GM12891 (cell line): ENCODE data around the gene DESI1. TPM values are rescaled to one million over a fixed set of nuclear protein-coding genes. Genes with fewer than 3 reads are reported as not detected.
"Not testable (repeated sequence)": the region's sequence is repeated elsewhere in the genome, so short reads cannot be mapped to it uniquely, and the experiment has no call there.

Experiments
- DNase-seq: peaks from one replicate; pipeline ENCODE4 v3.0.0; 2011; ENCODE audit warnings: low spot score; ENCODE audit not compliant: insufficient read length
- FAIRE-seq: peaks from 2 replicates; lab custom pipeline; 2011; peaks lifted over from hg19 to GRCh38; lab: Jason Lieb, UNC
- PAX5 ChIP-seq: IDR thresholded peaks from 2 replicates; pipeline ENCODE4 v1.6.1; 2011; ENCODE audit warnings: low read length, moderate library complexity, mild to moderate bottlenecking; ENCODE audit not compliant: insufficient read depth, severe bottlenecking
- POLR2A ChIP-seq: IDR thresholded peaks from 2 replicates; pipeline ENCODE4 v1.6.1; 2011; ENCODE audit warnings: low read depth, low read length, control low read depth
- POLR2AphosphoS5 ChIP-seq: IDR thresholded peaks from 2 replicates; pipeline ENCODE4 v1.6.1; 2011; ENCODE audit warnings: low read depth, low read length, control low read depth
- POU2F2 ChIP-seq: IDR thresholded peaks from 2 replicates; pipeline ENCODE4 v1.6.1; 2011; ENCODE audit warnings: low read depth, mild to moderate bottlenecking, control low read depth, low read length, moderate library complexity
- SPI1 ChIP-seq: IDR thresholded peaks from 2 replicates; pipeline ENCODE4 v1.6.1; 2011; ENCODE audit warnings: low read depth, low read length, control low read depth
- TAF1 ChIP-seq: IDR thresholded peaks from 2 replicates; pipeline ENCODE4 v1.6.1; 2011; ENCODE audit warnings: low read depth, low read length, control low read depth
- polyA plus RNA-seq: library from polyadenylated mRNA; unstranded; fragments of >200 nt; gene quantifications from one replicate; pipeline ENCODE4 v1.2.1, GENCODE V29; 2012; ENCODE audit warnings: low read depth, missing spikeins, inconsistent platforms; ENCODE audit not compliant: missing spikeins

The DESI1 gene
- polyA plus RNA-seq, result 27.3 TPM

DNA sequence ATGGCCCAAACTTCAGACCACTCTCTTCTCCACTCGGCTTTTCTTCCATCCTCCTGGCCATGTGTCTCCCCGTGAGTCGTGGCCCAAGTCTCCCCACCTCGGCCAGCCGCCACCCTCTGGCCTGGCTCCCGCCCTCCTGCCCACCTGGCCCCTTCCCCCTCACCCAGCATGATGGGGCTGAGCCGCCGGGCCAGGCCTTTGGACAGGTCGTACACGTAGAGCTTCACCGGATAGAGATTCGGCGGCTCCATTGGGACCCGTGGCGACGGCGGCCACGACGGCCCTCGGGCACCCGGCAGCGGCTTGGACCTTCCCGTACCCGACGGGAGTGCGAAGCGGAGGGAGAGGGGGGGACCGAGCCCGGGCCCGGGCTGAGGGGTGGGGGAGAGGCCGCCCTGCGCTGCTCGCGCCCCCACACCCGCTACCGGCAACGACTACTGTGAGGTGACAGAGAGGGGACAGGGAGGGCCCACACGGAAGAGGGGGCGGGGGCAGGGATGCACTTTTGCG, at the start of gene DESI1:
DESI1 (minus strand) TSS at position 455 of the 510 bp plus-strand sequence; CDS start at position 251, 204 bp downstream.
- DNase-seq (peak; percentile 32), FAIRE-seq (no peak)
- TF ChIP-seq SPI1, result no peak
- TF ChIP-seq POLR2AphosphoS5, result peak; percentile 93
- TF ChIP-seq POLR2A, result peak; percentile 86
- no peak for TF ChIP-seq PAX5
- TF ChIP-seq TAF1, result peak; percentile 89

DNA sequence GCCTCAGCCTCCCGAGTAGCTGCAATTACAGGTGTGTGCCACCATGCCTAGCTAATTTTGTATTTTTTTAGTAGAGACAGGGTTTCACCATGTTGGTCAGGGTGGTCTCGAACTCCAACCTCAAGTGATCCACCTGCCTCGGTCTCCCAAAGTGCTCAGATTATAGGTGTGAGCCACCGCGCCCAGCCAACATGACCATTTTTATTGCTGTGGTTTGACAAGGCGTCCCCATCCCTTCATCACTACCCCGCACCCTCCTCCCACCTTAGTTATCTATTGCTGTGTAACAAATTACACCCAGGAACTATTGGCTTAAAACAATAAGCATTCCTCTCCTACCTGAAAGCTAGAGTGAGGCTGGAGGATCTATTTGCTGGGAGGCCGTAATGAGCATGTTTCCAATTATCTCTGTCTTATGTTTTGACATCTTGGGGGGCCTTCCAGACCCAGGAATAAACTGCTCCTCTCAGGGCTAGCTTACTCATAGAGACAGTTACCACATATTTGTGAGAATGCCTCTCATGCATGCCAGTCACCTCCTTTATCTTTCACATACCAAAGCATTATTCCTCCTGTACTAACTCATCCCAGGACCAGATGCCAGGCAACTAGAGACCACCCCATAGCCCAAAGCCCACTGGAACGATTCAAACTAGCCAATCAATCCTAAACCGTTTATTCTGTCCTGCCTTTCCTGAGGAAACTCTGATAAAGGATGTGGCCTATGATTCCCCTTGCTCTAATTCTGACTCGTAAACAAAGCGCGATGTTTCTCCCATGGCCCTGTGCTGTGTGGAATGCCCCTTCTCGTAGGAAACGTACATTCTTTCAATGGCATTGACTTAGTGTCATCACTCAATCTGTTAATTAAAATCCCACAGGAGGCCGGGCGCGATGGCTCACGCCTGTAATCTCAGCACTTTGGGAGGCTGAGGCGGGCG, 48.4 kb upstream of the DESI1 start:
- FAIRE-seq (no peak), DNase-seq (no peak)
- TF ChIP-seq TAF1 (no peak), POLR2AphosphoS5 (no peak)

DNA sequence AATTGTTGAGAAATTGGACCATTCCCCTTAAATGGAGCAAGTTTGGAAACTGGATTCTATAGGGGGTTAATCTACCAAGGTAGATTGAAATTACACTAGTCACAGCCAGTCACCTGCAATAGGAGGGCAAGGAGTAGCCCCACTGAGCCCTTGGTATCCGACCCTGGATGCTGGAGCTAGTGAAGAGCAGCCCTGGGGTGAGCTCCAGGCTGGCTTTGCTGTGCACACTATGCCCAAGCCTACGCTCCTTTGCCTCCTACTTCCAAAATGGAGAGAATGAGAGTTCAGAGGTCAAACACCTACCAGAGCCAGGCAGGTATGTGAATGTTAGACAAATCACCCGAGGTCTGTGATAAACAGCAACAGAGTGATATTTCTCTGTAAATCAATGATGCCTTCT, 44.1 kb upstream of the DESI1 start:
- TF ChIP-seq POLR2AphosphoS5 (no peak), PAX5 (no peak), POLR2A (no peak), TAF1 (no peak), SPI1 (no peak), POU2F2 (no peak)
- DNase-seq, result no peak
- FAIRE-seq, result no peak

DNA sequence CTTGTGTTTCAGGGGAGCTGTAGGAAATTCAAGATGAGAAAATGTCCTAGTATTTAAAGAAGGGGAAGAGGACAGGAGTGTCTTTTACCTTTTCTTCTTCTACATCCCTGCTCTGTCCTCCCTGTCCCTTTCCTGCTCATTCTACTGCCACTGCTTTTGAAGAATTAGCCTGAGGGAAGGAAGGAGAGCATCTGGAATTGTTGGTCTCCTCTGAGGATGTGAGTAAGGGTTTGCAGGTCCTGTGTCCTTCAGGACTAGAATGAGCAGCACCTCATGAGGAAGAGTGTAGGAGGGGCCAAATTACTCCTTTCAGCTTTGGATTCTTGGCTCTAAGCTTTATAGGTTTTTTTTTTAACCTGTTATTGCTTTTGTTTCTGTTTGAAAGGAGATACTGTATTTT, 43.6 kb upstream of the DESI1 start:
- TF ChIP-seq SPI1 (no peak), POU2F2 (no peak), TAF1 (no peak), POLR2A (no peak; the same call in 1 of the 2 replicates), POLR2AphosphoS5 (no peak), PAX5 (no peak)
- DNase-seq (no peak), FAIRE-seq (no peak)

DNA sequence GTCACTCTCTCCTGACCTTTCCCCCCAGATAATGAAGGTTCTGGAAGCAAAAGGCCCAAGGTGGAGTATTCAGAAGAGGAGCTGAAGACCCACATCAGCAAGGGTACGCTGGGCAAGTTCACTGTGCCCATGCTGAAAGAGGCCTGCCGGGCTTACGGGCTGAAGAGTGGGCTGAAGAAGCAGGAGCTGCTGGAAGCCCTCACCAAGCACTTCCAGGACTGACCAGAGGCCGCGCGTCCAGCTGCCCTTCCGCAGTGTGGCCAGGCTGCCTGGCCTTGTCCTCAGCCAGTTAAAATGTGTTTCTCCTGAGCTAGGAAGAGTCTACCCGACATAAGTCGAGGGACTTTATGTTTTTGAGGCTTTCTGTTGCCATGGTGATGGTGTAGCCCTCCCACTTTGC, 42.8 kb upstream of the DESI1 start:
- FAIRE-seq, result not testable (repeated sequence)

DNA sequence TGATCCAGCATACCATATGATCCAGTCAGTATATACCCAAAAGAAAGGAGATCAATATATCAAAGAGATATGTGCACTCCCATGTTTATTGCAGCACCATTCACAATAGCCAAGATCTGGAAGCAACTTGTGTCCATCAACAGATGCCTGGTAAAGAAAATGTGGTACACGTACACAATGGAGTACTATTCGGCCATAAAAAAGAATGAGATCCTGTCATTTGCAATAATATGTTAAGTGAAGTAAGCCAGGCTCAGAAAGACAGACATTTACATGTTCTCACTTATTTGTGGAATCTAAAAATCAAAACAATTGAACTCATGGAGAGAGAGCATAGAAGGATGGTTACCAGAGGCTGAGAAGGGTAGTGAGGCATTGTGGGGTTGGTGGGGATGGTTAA, 40.9 kb upstream of the DESI1 start:
- TF ChIP-seq POLR2AphosphoS5 (no peak), TAF1 (no peak), PAX5 (no peak), POLR2A (no peak), SPI1 (no peak), POU2F2 (no peak)
- FAIRE-seq, result no peak
- no peak for DNase-seq

More for the DNA sequence above, 42.8 kb upstream of the DESI1 start:
- DNase-seq, result not testable (repeated sequence)

DNA sequence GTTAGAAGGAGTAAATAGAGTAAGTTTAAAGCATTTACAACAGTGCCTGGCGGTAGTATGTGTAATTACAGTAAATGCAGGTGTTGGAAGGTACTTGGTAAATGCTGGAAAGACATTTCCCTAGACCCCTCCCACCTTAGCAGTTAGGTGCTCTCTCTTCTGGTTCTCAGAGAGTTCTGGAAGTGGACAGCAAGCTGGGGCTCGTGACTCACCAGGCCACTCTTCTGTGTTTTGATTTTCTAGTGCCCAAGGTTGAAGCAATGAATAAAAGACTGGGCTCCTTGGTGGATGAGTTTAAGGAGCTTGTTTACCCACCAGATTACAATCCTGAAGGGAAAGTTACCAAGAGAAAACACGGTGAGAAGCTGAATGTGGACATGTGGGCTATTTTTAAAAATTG, 40.2 kb upstream of the DESI1 start:
- no peak for DNase-seq
- TF ChIP-seq POLR2AphosphoS5 (no peak), SPI1 (no peak), POLR2A (no peak), PAX5 (no peak)

DNA sequence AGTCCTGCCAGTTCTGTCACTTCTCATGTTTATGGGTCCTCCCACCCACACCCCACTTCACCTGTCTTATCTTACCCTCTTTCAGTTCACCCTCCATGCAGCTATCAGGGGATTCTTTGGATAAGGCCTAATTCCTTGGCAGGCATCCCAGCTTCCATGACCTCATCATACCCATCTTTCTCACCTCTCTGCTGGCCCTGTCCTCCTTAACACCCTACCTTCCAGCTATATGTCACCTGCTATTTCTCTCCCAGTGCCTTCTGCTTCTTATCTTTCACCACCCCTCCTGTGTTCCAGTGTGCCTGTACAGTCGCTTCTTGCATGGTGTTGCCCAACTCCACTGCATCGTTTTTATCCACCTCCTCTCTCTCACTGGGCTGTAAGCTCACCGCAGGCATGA, 39.6 kb upstream of the DESI1 start:
- FAIRE-seq, result peak; percentile 28
- TF ChIP-seq PAX5 (no peak), SPI1 (no peak), TAF1 (no peak), POLR2AphosphoS5 (no peak), POU2F2 (no peak), POLR2A (no peak)
- no peak for DNase-seq

More for the DNA sequence above, 40.2 kb upstream of the DESI1 start:
- no peak for FAIRE-seq

DNA sequence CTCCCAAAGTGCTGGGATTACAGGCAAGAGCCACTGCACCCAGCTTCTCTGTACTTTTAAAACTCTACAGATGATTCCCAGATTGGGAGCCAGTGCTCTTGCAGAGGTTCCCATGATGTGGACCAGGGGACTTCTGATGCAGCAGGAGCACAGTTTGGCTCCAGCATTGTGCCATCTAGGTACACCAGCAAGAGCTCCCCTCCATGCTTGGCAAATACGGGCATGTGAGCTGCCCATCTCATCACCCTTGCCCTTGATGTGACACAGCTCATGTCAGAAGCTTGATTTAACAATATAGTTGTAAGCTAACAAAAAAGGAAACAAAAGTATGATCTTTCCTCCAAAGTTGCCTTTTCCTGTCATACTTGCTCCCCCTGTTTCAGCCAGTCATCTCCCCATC, 39.1 kb upstream of the DESI1 start:
- DNase-seq (no peak), FAIRE-seq (no peak)
- no peak for TF ChIP-seq POLR2A
- no peak for TF ChIP-seq PAX5
- TF ChIP-seq POLR2AphosphoS5, result no peak
- no peak for TF ChIP-seq POU2F2
- TF ChIP-seq SPI1, result no peak
- TF ChIP-seq TAF1, result no peak

DNA sequence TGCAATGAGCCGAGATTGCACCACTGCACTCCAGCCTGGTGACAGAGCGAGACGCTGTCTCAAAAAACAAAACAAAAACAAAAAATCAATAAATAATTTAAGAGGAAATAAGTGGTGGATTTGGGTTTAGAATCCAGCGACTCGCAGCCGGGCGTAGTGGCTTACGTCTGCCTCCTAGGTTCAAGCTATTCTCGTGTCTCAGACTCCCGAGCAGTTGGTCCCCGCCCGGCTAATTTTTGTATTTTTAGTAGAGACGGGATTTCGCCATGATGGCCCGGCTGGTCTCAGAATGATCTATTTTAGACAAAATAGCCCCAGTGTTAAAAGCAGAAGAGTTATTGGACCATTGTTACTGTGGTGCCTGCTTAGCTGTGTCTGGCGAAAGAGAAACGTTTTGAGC, 38.0 kb upstream of the DESI1 start:
- no peak for FAIRE-seq

DNA sequence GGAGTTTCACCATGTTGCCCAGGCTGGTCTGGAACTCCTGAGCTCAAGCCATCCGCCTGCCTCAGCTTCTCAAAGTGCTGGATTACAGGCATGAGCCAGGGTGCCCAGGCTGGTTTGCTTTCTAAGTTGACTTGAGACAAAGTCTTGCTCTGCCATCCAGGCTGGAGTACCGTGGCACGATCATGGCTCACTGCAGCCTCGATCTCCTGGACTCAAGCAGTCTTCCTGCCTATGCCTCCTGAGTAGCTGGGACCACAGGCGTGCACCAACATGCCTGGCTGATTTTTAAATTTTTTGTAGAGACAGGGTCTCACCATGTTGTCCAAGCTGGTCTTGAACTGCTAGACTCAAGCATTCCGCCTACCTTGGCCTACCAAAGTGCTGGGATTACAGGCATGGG, 36.9 kb upstream of the DESI1 start:
- FAIRE-seq (no peak), DNase-seq (no peak)
- TF ChIP-seq POLR2AphosphoS5 (no peak), TAF1 (no peak), PAX5 (no peak), POLR2A (no peak), POU2F2 (no peak), SPI1 (no peak)

More for the DNA sequence above, 38.0 kb upstream of the DESI1 start:
- TF ChIP-seq SPI1 (no peak), POU2F2 (no peak), PAX5 (no peak), POLR2AphosphoS5 (no peak), POLR2A (no peak), TAF1 (no peak)
- no peak for DNase-seq
